GM23338 (cell line): ENCODE measurements around the gene TGFBI. TPM values are rescaled to one million over a fixed set of nuclear protein-coding genes. Genes with fewer than 3 reads are reported as not detected.

Source experiments
- ATAC-seq: fragments of 200-7000 bp; cut with Tn5 transposase; 3 replicates; pipeline ENCODE4 v1.9.1; 2020
- DNase-seq: peaks from one replicate; pipeline ENCODE4 v3.0.0-alpha.2; 2015; ENCODE audit warnings: low spot score
- H2AFZ ChIP-seq: fragments of 200-600 bp; sonication (generic); 2 replicates; pipeline ENCODE4 v1.8.0; 2016; ENCODE audit warnings: antibody characterized with exemption, mild to moderate bottlenecking, moderate library complexity
- H3F3A ChIP-seq: fragments of 200-600 bp; sonication (generic); replicated peaks from 2 replicates; pipeline ENCODE4 v1.8.0; 2017; ENCODE audit warnings: antibody characterized with exemption, mixed run types, low read depth
- H3K27ac ChIP-seq: fragments of 200-600 bp; sonication (generic); 2 replicates; pipeline ENCODE4 v1.6.1; 2016; ENCODE audit warnings: low read depth
- H3K27me3 ChIP-seq: fragments of 200-600 bp; sonication (generic); 2 replicates; pipeline ENCODE4 v1.8.0; 2016; ENCODE audit warnings: mild to moderate bottlenecking, mixed run types, moderate library complexity; ENCODE audit not compliant: insufficient read depth
- H3K36me3 ChIP-seq: fragments of 200-600 bp; sonication (generic); 2 replicates; pipeline ENCODE4 v1.8.0; 2016; ENCODE audit warnings: mild to moderate bottlenecking; ENCODE audit not compliant: insufficient read depth
- H3K4me1 ChIP-seq: fragments of 200-600 bp; sonication (generic); 2 replicates; pipeline ENCODE4 v1.8.0; 2016; ENCODE audit warnings: mild to moderate bottlenecking, moderate library complexity; ENCODE audit not compliant: insufficient read depth
- H3K4me2 ChIP-seq: fragments of 200-600 bp; sonication (generic); 2 replicates; pipeline ENCODE4 v1.7.1; 2017; ENCODE audit warnings: mixed run types
- H3K4me3 ChIP-seq: fragments of 200-600 bp; sonication (generic); 2 replicates; pipeline ENCODE4 v1.6.1; 2016; ENCODE audit warnings: mixed run types
- H3K79me2 ChIP-seq: fragments of 200-600 bp; sonication (generic); replicated peaks from 2 replicates; pipeline ENCODE4 v1.8.0; 2017; ENCODE audit warnings: mild to moderate bottlenecking; ENCODE audit not compliant: insufficient read depth
- H3K9me2 ChIP-seq: fragments of 200-600 bp; sonication (generic); 2 replicates; pipeline ENCODE4 v1.8.0; 2017; ENCODE audit not compliant: insufficient read depth
- H4K20me1 ChIP-seq: fragments of 200-600 bp; sonication (generic); replicated peaks from 2 replicates; pipeline ENCODE4 v1.8.0; 2017; ENCODE audit warnings: mild to moderate bottlenecking; ENCODE audit not compliant: insufficient read depth
- H3K27ac Mint-ChIP-seq: 2 replicates; pipeline ENCODE4 v1.8.0; 2020; ENCODE audit warnings: inconsistent platforms, mild to moderate bottlenecking, moderate library complexity, mixed read lengths
- H3K27me3 Mint-ChIP-seq: 3 replicates; pipeline ENCODE4 v1.8.0; 2022; ENCODE audit warnings: low read depth, mild to moderate bottlenecking, moderate library complexity, mixed read lengths, inconsistent platforms; ENCODE audit not compliant: insufficient read depth, poor library complexity
- H3K36me3 Mint-ChIP-seq: 3 replicates; pipeline ENCODE4 v1.8.0; 2021; ENCODE audit warnings: low read depth, mild to moderate bottlenecking, inconsistent platforms, moderate library complexity, mixed read lengths
- H3K4me1 Mint-ChIP-seq: 3 replicates; pipeline ENCODE4 v1.8.0; 2020; ENCODE audit warnings: mild to moderate bottlenecking, inconsistent platforms, mixed read lengths
- H3K4me3 Mint-ChIP-seq: 3 replicates; pipeline ENCODE4 v1.8.0; 2021; ENCODE audit warnings: moderate library complexity, mild to moderate bottlenecking, inconsistent platforms, mixed read lengths
- H3K9me3 Mint-ChIP-seq: 3 replicates; pipeline ENCODE4 v1.8.0; 2020; ENCODE audit warnings: moderate library complexity, mild to moderate bottlenecking, inconsistent platforms, mixed read lengths
- EZH2phosphoT487 ChIP-seq: fragments of 200-600 bp; sonication (generic); IDR thresholded peaks from one replicate; pipeline ENCODE4 v1.8.1; 2018; ENCODE audit warnings: antibody characterized with exemption; ENCODE audit not compliant: unreplicated experiment
- ZNF114 ChIP-seq: fragments of 250-450 bp; sonication (Bioruptor Pico); IDR thresholded peaks from 2 replicates; pipeline ENCODE4 v1.5.0; 2020; ENCODE audit warnings: mild to moderate bottlenecking, moderate library complexity
- ZNF331 ChIP-seq: fragments of 250-450 bp; sonication (Bioruptor Pico); IDR thresholded peaks from 2 replicates; pipeline ENCODE4 v1.5.0; 2020; ENCODE audit warnings: low read depth, mild to moderate bottlenecking, moderate library complexity
- polyA plus RNA-seq: library from polyadenylated mRNA; unstranded; fragments of >200 nt; fragmentation: Nextera tagmentation; extraction: Ambion mirVana; gene quantifications from 2 replicates; pipeline ENCODE4 v1.2.1, GENCODE V29; 2016
- total RNA-seq: library from RNA; depleted of rRNA; stranded (reverse); fragments of >200 nt; shearing (Covaris generic); gene quantifications from 2 replicates; pipeline ENCODE4 v1.2.3, GENCODE V29; 2014
- TF ChIP-seq, protein P1 (sequence below): IDR thresholded peaks from 2 replicates; pipeline ENCODE4 v1.6.1; 2016; ENCODE audit warnings: antibody characterized with exemption
- TF ChIP-seq, protein P2 (sequence below), 2 experiments: fragments of 200-600 bp in 1 of 2; sonication (generic) in 1 of 2; conservative IDR thresholded peaks; 2 replicates each; pipeline versions ENCODE4 v1.5.1 to v1.6.1; 2016 to 2017; ENCODE audit warnings: antibody characterized with exemption in 2 of 2, low read depth in 2 of 2, mild to moderate bottlenecking in 2 of 2, moderate library complexity in 1 of 2

TGFBI gene
- total and polyA plus RNA-seq, 2 experiments from 2014 or later = 8.9 to 9.4 TPM

DNA sequence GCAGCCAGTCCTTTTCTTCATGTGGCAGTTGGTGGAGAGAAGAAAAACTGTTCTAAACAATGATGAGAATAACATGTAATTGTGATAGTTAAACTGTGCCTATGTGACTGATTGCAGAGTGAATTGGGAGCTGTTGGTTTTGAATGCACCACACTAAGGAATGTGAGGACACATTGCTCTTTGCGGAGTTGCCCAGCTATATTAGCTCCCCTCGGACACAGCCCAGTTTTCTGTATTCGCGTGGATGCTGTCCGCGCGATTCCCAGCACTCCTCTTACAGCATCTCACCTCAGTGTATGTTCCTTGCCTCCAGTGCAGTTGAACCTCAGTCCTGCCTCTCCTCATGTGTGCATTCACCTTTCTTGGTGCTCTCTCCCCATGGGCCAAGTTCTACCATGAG is 32.2 kb downstream of the TGFBI start:
- Mint-ChIP-seq H3K36me3 (no peaks in the 10 kb centered on the region), H3K27me3 (peaks cover 7% of the 10 kb centered on the region), H3K4me1 (peaks cover 17% of the 10 kb centered on the region), H3K27ac (no peak overlapping the region), H3K4me3 (no peak overlapping the region), H3K9me3 (no peaks in the 10 kb centered on the region)
- Histone ChIP-seq H3F3A (no peaks in the 10 kb centered on the region), H3K4me1 (peaks cover 8% of the 10 kb centered on the region), H3K27ac (no peak overlapping the region), H2AFZ (no peak overlapping the region), H3K36me3 (no peaks in the 10 kb centered on the region; the same call in 1 of the 2 replicates), H4K20me1 (no peaks in the 10 kb centered on the region), H3K9me2 (no peaks in the 10 kb centered on the region), H3K79me2 (no peaks in the 10 kb centered on the region), H3K4me3 (no peak overlapping the region), H3K27me3 (no peaks in the 10 kb centered on the region), H3K4me2 (no peak overlapping the region)
- no peak for TF ChIP-seq EZH2phosphoT487
- ATAC-seq = no peak
- no peak for DNase-seq

DNA sequence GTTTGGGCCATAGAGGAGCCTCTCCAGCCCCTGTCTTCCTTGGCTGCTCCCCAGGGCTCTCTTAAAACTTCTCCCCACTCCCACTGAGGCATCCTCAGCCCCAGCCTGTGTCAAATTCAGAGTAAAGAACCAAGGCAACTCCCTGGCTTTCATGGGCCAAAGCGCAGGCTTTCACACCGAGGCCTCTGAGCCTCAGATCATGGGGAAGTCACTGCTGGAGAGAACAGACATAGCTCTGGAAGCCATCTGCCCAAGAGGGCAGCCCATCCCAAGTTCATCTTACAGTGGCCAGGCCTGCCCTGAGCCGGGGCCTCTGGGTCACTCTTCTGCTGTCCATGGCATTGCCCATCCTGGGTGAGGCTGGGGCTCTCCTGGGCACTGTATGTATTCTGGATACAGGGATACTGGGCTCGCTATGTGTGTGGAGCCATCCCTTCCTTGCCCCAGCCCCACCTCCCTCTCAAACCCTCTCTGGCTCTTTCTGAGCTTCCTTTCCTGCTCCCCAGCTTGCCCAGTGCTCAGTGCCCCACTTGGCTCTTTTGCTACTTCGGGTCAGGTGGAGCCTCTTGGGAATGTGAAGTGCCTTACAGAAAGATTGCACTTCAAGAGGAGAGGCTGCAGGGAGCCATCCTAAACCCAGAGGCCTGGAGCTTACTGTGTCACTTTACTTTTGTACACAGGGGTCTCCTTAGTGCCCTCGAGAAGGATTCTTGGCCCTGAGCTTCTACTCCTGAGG is 33.0 kb downstream of the TGFBI start:
- peaks cover 7% of the 10 kb centered on the region for H3K27me3 Mint-ChIP-seq
- H3K79me2 ChIP-seq = no peaks in the 10 kb centered on the region
- peaks cover 8% of the 10 kb centered on the region for H3K4me1 ChIP-seq
- TF ChIP-seq, protein P1, sequence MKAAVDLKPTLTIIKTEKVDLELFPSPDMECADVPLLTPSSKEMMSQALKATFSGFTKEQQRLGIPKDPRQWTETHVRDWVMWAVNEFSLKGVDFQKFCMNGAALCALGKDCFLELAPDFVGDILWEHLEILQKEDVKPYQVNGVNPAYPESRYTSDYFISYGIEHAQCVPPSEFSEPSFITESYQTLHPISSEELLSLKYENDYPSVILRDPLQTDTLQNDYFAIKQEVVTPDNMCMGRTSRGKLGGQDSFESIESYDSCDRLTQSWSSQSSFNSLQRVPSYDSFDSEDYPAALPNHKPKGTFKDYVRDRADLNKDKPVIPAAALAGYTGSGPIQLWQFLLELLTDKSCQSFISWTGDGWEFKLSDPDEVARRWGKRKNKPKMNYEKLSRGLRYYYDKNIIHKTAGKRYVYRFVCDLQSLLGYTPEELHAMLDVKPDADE = no peak
- no peak overlapping the region for H3K4me3 ChIP-seq
- DNase-seq = no peak
- H4K20me1 ChIP-seq = no peaks in the 10 kb centered on the region
- H3K36me3 Mint-ChIP-seq = no peaks in the 10 kb centered on the region; the same call in 2 of the 3 replicates
- no peaks in the 10 kb centered on the region for H3K27me3 ChIP-seq
- no peaks in the 10 kb centered on the region for H3K9me3 Mint-ChIP-seq
- no peak overlapping the region for H3K4me2 ChIP-seq
- no peak overlapping the region for H2AFZ ChIP-seq
- H3K9me2 ChIP-seq = no peaks in the 10 kb centered on the region
- H3K27ac ChIP-seq = no peak overlapping the region
- no peak overlapping the region for H3K27ac Mint-ChIP-seq
- no peaks in the 10 kb centered on the region; the same call in 1 of the 2 replicates for H3K36me3 ChIP-seq
- ATAC-seq = no peak
- H3K4me1 Mint-ChIP-seq = peaks cover 15% of the 10 kb centered on the region
- H3F3A ChIP-seq = no peaks in the 10 kb centered on the region
- no peak overlapping the region for H3K4me3 Mint-ChIP-seq

DNA sequence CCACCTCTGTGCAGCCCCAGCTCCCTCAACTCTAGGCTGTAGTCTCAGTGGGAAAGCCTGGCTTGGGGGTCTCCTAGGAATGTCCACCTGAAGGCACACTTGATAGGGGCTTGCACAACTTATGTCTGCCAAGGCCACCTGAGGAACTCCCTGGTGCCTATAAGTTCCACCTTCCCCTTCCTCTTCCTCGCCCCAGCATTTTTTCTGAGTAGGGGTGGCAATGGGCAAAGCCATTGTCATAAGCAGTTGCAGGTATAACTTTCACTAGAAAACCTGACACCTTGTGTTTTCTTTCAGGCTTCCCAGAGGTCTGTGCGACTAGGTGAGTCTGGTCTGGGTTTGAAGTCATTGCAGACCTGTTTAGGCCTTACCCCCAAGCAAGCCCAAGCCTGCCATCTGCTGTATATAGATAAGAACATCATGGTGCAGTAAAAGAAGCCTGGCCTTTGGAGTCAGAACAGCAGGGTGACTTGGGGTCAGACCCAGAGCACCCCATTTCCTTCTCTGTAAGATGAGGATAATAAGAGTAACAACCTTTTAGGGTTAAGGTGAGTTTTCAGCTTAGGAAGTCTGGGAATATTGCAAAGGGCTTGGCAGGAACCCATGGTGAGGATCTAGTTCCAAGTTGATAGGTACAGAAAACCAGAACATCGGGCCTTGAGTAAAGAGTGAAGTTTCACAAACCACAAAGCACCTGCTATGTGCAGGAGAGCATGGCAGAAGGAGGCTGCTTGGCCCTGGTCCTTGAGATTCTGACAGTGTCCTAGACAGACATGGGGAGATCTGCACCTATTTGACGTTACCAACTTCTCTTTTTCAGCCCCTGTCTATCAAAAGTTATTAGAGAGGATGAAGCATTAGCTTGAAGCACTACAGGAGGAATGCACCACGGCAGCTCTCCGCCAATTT is 33.8 kb downstream of the TGFBI start:
- no peak overlapping the region for H2AFZ ChIP-seq
- H4K20me1 ChIP-seq = no peaks in the 10 kb centered on the region
- H3K27me3 ChIP-seq = no peaks in the 10 kb centered on the region
- Mint-ChIP-seq H3K27me3 (peaks cover 4% of the 10 kb centered on the region), H3K4me1 (peaks cover 8% of the 10 kb centered on the region), H3K4me3 (no peak overlapping the region), H3K27ac (no peak overlapping the region), H3K36me3 (no peaks in the 10 kb centered on the region; the same call in 2 of the 3 replicates), H3K9me3 (no peaks in the 10 kb centered on the region)
- no peaks in the 10 kb centered on the region for H3F3A ChIP-seq
- no peak overlapping the region for H3K4me3 ChIP-seq
- no peak overlapping the region for H3K27ac ChIP-seq
- no peak overlapping the region for H3K4me2 ChIP-seq
- TF ChIP-seq, protein P2, sequence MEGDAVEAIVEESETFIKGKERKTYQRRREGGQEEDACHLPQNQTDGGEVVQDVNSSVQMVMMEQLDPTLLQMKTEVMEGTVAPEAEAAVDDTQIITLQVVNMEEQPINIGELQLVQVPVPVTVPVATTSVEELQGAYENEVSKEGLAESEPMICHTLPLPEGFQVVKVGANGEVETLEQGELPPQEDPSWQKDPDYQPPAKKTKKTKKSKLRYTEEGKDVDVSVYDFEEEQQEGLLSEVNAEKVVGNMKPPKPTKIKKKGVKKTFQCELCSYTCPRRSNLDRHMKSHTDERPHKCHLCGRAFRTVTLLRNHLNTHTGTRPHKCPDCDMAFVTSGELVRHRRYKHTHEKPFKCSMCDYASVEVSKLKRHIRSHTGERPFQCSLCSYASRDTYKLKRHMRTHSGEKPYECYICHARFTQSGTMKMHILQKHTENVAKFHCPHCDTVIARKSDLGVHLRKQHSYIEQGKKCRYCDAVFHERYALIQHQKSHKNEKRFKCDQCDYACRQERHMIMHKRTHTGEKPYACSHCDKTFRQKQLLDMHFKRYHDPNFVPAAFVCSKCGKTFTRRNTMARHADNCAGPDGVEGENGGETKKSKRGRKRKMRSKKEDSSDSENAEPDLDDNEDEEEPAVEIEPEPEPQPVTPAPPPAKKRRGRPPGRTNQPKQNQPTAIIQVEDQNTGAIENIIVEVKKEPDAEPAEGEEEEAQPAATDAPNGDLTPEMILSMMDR (conservative IDR thresholded peaks at IDR 0.05; ENCODE audit: low read depth in 2 of 2) = peak; percentile 51 to 73
- TF ChIP-seq ZNF331 (CRISPR knock-in tag) (no peak), ZNF114 (no peak)
- ATAC-seq (peak; percentile 80), DNase-seq (peak; percentile 66)
- H3K9me2 ChIP-seq = no peaks in the 10 kb centered on the region
- H3K36me3 ChIP-seq = no peaks in the 10 kb centered on the region
- H3K79me2 ChIP-seq = no peaks in the 10 kb centered on the region
- peaks cover 8% of the 10 kb centered on the region for H3K4me1 ChIP-seq
